ENCODE data around the gene GASK1A.

- TF ChIP-seq POLR2A (IDR thresholded peaks at IDR 0.05) (no peak), CTCF (IDR thresholded peaks at IDR 0.05) (no peak)
These were observed 100.6 kb downstream of the GASK1A start for GRCh38 chr3:43079536-43080332.
